Endothelial cell (in vitro differentiated cells): Measurements from ENCODE around the gene PDE4D. TPM values are rescaled to one million over a fixed set of nuclear protein-coding genes. Genes with fewer than 3 reads are reported as not detected.
"Not testable (repeated sequence)": the region's sequence is repeated elsewhere in the genome, so short reads cannot be mapped to it uniquely, and the experiment has no call there.

Experiments used
- DNase-seq: peaks from one replicate; pipeline ENCODE4 v3.0.0; 2021; ENCODE audit warnings: low spot score
- H3K27ac Mint-ChIP-seq: one replicate; pipeline ENCODE4 v1.8.0; 2021; ENCODE audit warnings: mixed read lengths, inconsistent platforms; ENCODE audit not compliant: unreplicated experiment
- H3K27me3 Mint-ChIP-seq: one replicate; pipeline ENCODE4 v1.8.0; 2021; ENCODE audit warnings: mild to moderate bottlenecking, moderate library complexity, mixed read lengths, inconsistent platforms; ENCODE audit not compliant: unreplicated experiment
- H3K36me3 Mint-ChIP-seq: one replicate; pipeline ENCODE4 v1.8.0; 2021; ENCODE audit warnings: mild to moderate bottlenecking, low read depth, mixed read lengths, inconsistent platforms; ENCODE audit not compliant: unreplicated experiment
- H3K4me1 Mint-ChIP-seq: one replicate; pipeline ENCODE4 v1.8.0; 2021; ENCODE audit warnings: mild to moderate bottlenecking, mixed read lengths, inconsistent platforms; ENCODE audit not compliant: unreplicated experiment
- H3K4me3 Mint-ChIP-seq: one replicate; pipeline ENCODE4 v1.8.0; 2021; ENCODE audit warnings: mild to moderate bottlenecking, mixed read lengths, inconsistent platforms; ENCODE audit not compliant: unreplicated experiment
- H3K9me3 Mint-ChIP-seq: one replicate; pipeline ENCODE4 v1.8.0; 2021; ENCODE audit warnings: mixed read lengths, inconsistent platforms; ENCODE audit not compliant: unreplicated experiment
- total RNA-seq: library from RNA; stranded (reverse); fragmentation: NEBNext Ultra II Directional; extraction: Animal tissue kit (Norgen Biotek cat#: 25700); gene quantifications from one replicate; pipeline ENCODE4 v1.2.1, GENCODE V29; 2021; ENCODE audit not compliant: unreplicated experiment
- TF ChIP-seq, protein P1 (sequence below): fragments of 200-600 bp; sonication (generic); IDR thresholded peaks from one replicate; pipeline ENCODE4 v1.5.0; 2021; ENCODE audit warnings: antibody characterized with exemption; ENCODE audit not compliant: unreplicated experiment

The PDE4D gene
- total RNA-seq, 1 donor from 2014 or later = 9.4 TPM

DNA sequence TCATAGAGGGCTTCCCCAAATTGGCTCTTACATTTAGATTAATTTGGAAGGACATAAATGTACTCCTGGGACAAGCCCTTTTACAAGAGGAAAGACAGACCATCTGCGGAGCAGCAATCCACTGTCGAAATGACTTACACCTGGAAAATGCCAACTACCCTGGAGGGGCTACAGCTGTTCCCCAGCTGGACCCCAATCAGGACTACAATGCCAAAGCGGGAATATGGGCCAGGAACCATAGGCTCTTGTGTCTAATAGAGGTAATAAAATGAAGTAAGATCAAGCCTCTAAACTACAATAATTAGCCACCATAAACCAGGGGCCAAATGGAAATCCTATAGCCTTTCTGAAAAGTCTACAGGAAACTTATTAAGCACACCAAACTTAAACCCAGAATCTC, 581.3 kb downstream of the PDE4D start:
- no peak overlapping the region for H3K27ac Mint-ChIP-seq
- peaks cover 3% of the 10 kb centered on the region for H3K27me3 Mint-ChIP-seq
- H3K36me3 Mint-ChIP-seq = peaks cover 4% of the 10 kb centered on the region
- H3K9me3 Mint-ChIP-seq = no peaks in the 10 kb centered on the region
- DNase-seq = no peak
- H3K4me3 Mint-ChIP-seq = no peak overlapping the region
- peaks cover 9% of the 10 kb centered on the region for H3K4me1 Mint-ChIP-seq
- TF ChIP-seq, protein P1, sequence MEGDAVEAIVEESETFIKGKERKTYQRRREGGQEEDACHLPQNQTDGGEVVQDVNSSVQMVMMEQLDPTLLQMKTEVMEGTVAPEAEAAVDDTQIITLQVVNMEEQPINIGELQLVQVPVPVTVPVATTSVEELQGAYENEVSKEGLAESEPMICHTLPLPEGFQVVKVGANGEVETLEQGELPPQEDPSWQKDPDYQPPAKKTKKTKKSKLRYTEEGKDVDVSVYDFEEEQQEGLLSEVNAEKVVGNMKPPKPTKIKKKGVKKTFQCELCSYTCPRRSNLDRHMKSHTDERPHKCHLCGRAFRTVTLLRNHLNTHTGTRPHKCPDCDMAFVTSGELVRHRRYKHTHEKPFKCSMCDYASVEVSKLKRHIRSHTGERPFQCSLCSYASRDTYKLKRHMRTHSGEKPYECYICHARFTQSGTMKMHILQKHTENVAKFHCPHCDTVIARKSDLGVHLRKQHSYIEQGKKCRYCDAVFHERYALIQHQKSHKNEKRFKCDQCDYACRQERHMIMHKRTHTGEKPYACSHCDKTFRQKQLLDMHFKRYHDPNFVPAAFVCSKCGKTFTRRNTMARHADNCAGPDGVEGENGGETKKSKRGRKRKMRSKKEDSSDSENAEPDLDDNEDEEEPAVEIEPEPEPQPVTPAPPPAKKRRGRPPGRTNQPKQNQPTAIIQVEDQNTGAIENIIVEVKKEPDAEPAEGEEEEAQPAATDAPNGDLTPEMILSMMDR = no peak

DNA sequence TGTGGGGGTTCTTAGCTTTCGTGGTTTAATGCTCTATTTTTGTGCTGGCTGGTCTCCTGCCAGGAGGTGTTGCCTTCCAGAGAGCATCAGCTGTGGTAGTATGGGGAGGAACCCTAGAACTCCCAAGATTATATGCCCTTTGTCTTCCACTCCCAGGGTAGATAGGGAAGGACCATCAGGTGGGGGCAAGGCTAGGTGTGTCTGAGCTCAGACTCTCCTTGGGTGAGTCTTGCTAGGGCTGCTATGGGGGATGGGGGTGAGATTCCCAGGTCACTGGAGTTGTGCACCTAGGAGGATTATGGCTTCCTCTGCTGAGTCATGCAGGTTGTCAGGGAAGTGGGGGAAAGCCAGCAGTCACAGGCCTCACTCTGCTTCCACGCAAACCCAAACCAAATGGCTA, 584.8 kb downstream of the PDE4D start:
- not testable (repeated sequence) for H3K27ac Mint-ChIP-seq, H3K4me3 Mint-ChIP-seq, DNase-seq

DNA sequence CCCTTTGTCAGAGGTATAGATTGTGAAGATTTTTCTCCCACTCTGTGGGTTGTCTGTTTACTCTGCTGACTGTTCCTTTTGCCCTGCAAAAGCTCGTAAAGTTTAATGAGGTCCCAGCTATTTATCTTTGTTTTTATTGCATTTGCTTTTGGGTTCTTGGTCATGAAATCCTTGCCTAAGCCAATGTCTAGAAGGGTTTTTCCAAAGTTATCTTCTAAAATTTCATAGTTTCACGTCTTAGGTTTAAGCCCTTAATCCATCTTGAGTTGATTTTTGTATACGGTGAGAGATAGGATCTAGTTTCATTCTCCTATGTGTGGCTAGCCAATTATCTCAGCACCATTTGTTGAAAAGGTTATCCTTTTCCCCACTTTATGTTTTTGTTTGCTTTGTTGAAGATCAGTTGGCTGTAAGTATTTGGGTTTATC, 590.2 kb downstream of the PDE4D start:
- not testable (repeated sequence) for H3K36me3 Mint-ChIP-seq, H3K4me3 Mint-ChIP-seq, H3K27ac Mint-ChIP-seq

More for the DNA sequence above, 584.8 kb downstream of the PDE4D start:
- H3K36me3 Mint-ChIP-seq, H3K4me1 Mint-ChIP-seq, H3K9me3 Mint-ChIP-seq, H3K27me3 Mint-ChIP-seq: not testable (repeated sequence)

DNA sequence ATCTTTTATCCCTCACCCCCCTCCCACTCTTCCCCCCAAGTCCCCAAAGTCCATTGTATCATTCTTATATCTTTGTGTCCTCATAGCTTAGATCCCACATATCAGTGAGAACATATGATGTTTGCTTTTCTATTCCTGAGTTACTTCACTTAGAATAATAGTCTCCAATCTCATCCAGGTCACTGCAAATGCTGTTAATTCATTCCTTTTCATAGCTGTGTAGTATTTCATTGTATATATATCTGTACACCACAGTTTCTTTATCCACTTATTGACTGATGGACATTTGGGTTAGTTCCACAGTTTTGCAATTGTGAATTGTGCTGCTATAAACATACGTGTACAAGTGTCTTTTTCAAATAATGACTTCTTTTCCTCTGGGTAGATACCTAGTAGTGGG, 591.0 kb downstream of the PDE4D start:
- H3K4me1 Mint-ChIP-seq = peaks cover 38% of the 10 kb centered on the region
- not testable (repeated sequence) for H3K27me3 Mint-ChIP-seq, DNase-seq, H3K27ac Mint-ChIP-seq, H3K36me3 Mint-ChIP-seq, H3K9me3 Mint-ChIP-seq, H3K4me3 Mint-ChIP-seq

More for the DNA sequence above, 590.2 kb downstream of the PDE4D start:
- H3K4me1 Mint-ChIP-seq = peaks cover 33% of the 10 kb centered on the region
- not testable (repeated sequence) for H3K27me3 Mint-ChIP-seq, H3K9me3 Mint-ChIP-seq, DNase-seq

DNA sequence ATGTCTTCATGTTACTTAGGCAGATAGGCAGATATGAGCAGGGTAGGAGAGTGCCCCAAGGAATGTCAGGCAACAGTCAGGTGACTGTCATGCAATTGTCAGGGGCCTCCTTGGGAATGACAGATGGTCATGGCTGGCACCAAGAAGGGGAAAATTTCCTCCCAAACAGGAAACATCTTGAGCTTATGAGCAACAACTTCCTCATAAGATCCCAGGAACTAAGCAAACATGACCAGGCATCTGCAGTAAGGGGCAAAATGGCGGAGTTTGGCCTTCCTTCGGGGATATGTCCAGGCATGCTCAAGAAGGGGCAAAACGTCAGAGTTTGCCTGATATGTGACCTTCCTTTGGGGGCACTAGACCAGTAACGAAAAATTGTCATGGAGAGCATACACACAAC, 591.8 kb downstream of the PDE4D start:
- TF ChIP-seq, protein P1 = no peak
- Mint-ChIP-seq H3K27me3 (peaks cover 7% of the 10 kb centered on the region), H3K4me3 (peak overlapping the region; percentile 7), H3K27ac (peak overlapping the region; percentile 82), H3K36me3 (no peaks in the 10 kb centered on the region), H3K9me3 (no peaks in the 10 kb centered on the region), H3K4me1 (peaks cover 43% of the 10 kb centered on the region)
- no peak for DNase-seq

DNA sequence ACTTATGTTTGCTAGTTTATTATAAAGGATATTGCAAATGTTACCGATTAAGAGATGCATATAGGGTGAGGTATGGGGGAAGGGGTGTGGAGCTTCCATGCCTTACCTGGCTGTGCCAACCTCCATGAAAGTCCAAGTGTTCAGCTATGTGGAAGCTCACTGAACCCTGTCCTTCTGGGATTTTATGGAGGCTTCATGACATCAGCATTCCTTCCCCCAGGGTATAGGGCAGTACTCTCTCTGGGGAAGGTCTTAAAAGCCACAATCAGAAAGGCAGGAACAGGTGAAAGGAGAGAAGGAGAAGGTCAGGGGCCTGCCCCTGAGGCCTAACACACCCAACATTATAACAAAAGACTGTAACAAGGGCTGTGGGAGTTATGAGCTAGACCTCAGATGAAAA, 592.6 kb downstream of the PDE4D start:
- H3K4me1 Mint-ChIP-seq = peaks cover 48% of the 10 kb centered on the region
- no peaks in the 10 kb centered on the region for H3K9me3 Mint-ChIP-seq
- H3K27me3 Mint-ChIP-seq = peaks cover 7% of the 10 kb centered on the region
- H3K36me3 Mint-ChIP-seq = no peaks in the 10 kb centered on the region
- no peak overlapping the region for H3K4me3 Mint-ChIP-seq
- no peak for DNase-seq
- TF ChIP-seq, protein P1 = no peak
- peak overlapping the region; percentile 44 for H3K27ac Mint-ChIP-seq
